HEK293T (cell line): ENCODE results near the gene C1D.

ENCODE experiments used
- BHLHE40 ChIP-seq: fragments of 450-650 bp; IDR thresholded peaks from 2 replicates; pipeline ENCODE4 v1.6.1; 2016; ENCODE audit warnings: mild to moderate bottlenecking, moderate library complexity, borderline replicate concordance
- ELF4 ChIP-seq: fragments of 450-650 bp; IDR thresholded peaks from 2 replicates; pipeline ENCODE4 v1.6.1; 2017; ENCODE audit warnings: antibody characterized with exemption
- FOXA1 ChIP-seq: fragments of 450-650 bp; IDR thresholded peaks from 2 replicates; pipeline ENCODE4 v1.6.1; 2016; ENCODE audit warnings: mild to moderate bottlenecking
- FOXK2 ChIP-seq: fragments of 450-650 bp; IDR thresholded peaks from 2 replicates; pipeline ENCODE4 v1.6.1; 2016; ENCODE audit warnings: mild to moderate bottlenecking
- NFRKB ChIP-seq: fragments of 450-650 bp; IDR thresholded peaks from 2 replicates; pipeline ENCODE4 v1.6.1; 2016; ENCODE audit warnings: mild to moderate bottlenecking, moderate library complexity
- SP1 ChIP-seq: fragments of 450-650 bp; IDR thresholded peaks from 2 replicates; pipeline ENCODE4 v1.6.1; 2017
- SUZ12 ChIP-seq: fragments of 450-650 bp; IDR thresholded peaks from 2 replicates; pipeline ENCODE4 v1.6.1; 2016; ENCODE audit warnings: mild to moderate bottlenecking
- TARDBP ChIP-seq: fragments of 450-650 bp; IDR thresholded peaks from 2 replicates; pipeline ENCODE4 v1.6.1; 2016
- TF ChIP-seq, protein P1 (sequence below): fragments of 450-650 bp; IDR thresholded peaks from 2 replicates; pipeline ENCODE4 v1.6.1; 2016

DNA sequence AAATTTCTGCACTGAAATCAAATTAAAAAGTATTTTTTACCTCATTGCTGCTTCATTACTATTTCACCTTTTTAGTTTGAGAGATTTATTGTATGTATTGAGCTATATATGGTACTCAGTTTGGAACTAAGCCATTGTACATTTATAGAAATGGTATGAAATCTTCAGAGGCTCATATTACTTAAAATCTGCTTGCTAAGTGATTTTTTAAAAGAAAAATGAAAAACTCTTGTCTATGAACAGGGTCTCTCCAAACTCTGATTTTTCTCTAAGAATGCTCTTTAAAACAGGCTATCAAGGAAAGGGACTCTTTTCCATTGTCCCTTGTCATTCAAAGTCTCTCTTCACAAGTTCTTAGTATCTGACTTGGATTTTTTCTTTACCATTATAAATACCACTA, 31.8 kb downstream of the C1D start:
- no peak for TF ChIP-seq SP1
- TF ChIP-seq ELF4 = no peak
- no peak for TF ChIP-seq BHLHE40
- no peak for TF ChIP-seq SUZ12
- TF ChIP-seq FOXK2 = no peak
- TF ChIP-seq NFRKB = no peak
- no peak for TF ChIP-seq TARDBP
- TF ChIP-seq FOXA1 = no peak
- TF ChIP-seq, protein P1, sequence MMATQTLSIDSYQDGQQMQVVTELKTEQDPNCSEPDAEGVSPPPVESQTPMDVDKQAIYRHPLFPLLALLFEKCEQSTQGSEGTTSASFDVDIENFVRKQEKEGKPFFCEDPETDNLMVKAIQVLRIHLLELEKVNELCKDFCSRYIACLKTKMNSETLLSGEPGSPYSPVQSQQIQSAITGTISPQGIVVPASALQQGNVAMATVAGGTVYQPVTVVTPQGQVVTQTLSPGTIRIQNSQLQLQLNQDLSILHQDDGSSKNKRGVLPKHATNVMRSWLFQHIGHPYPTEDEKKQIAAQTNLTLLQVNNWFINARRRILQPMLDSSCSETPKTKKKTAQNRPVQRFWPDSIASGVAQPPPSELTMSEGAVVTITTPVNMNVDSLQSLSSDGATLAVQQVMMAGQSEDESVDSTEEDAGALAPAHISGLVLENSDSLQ = no peak
